GM12873 (cell line): Measurements from ENCODE around the gene ZCCHC14.

Experiments
- CTCF ChIP-seq: IDR thresholded peaks from 2 replicates; pipeline ENCODE4 v1.5.1; 2012; ENCODE audit warnings: low read depth, mild to moderate bottlenecking, moderate library complexity, low read length, control low read depth; ENCODE audit not compliant: insufficient read depth; ENCODE audit errors: missing control alignments

The ZCCHC14 gene

GRCh38 chr16:87531418-87531817 lies 38.6 kb upstream of the ZCCHC14 start:
- TF ChIP-seq CTCF = no peak

- TF ChIP-seq CTCF = no peak
These were observed 36.1 kb upstream of the ZCCHC14 start for GRCh38 chr16:87528690-87529579.

GRCh38 chr16:87527055-87527724 lies 34.4 kb upstream of the ZCCHC14 start:
- no peak for TF ChIP-seq CTCF

- no peak for TF ChIP-seq CTCF
These were observed 33.6 kb upstream of the ZCCHC14 start for GRCh38 chr16:87526238-87526947.

GRCh38 chr16:87525352-87525751 lies 32.5 kb upstream of the ZCCHC14 start:
- TF ChIP-seq CTCF = no peak

GRCh38 chr16:87524407-87524806 lies 31.6 kb upstream of the ZCCHC14 start:
- TF ChIP-seq CTCF = no peak

GRCh38 chr16:87516361-87516760 lies 23.5 kb upstream of the ZCCHC14 start:
- no peak for TF ChIP-seq CTCF
